HG03095 (cell line): ENCODE measurements around the gene MAP3K1.
"Not testable (repeated sequence)": the region's sequence is repeated elsewhere in the genome, so short reads cannot be mapped to it uniquely, and the experiment has no call there.

Source experiments
- ATAC-seq: cut with Tn5 transposase; IDR thresholded peaks from one replicate; pipeline ENCODE4 v1.9.1; 2021; ENCODE audit warnings: moderate library complexity; ENCODE audit not compliant: unreplicated experiment

Gene MAP3K1

DNA sequence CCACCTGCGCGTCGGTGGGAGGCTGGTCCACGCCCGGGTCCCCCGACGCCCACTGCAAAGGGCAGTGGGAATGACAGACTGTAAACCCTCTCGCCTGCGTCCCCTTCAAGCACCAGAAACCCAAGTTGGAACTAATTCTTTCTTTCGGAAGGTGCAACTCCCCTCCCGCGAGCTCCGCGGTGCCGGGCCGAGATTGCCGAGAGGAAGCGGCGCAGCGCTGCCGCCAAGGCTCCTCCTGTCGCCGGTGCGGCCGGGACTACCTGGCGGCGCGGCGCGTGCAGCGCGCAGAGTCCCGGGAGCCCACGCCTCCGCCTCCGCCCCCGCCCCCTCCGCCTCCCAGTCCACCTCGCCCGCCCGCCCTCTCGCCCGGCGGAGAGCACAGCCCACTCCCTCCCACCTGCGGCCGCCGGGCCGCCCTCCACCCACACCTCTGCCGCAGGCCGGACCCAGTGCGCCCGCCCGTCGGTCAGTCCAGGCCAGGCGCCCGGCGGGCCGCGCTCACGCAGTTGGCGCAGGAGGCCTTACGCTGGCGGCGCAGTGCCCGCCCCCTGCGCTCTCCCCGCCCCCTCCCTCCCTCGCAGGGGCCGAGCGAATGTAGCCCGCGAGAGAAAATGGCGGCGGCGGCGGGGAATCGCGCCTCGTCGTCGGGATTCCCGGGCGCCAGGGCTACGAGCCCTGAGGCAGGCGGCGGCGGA is at the start of gene MAP3K1:
Gene MAP3K1, plus strand, starts transcription at position 587 of the 695 bp plus-strand sequence. Its CDS starts 25 bp downstream, at position 612.
- peak; percentile 42 for ATAC-seq

DNA sequence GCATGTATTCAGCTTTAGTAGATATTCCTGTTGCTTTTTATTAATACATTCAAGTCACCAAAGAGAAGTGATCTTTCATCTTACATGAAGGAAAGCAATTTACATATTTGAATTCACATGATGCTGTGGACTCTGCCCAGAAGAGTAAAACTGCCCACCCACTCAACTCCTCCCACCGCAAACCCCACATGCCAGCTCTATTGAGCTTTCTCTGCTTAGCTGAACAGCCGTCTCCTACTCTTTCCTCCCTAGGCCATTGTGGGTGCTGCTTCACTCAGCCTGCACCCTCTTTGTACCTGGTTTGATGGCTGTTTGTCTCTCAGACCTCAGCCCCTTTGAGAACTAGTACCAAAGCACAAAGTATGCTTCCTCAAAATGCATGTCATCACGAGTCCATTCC is 48.4 kb upstream of the MAP3K1 start:
- no peak for ATAC-seq

GRCh38 chr5:56769875-56770604 is 45.3 kb upstream of the MAP3K1 start:
- no peak for ATAC-seq

DNA sequence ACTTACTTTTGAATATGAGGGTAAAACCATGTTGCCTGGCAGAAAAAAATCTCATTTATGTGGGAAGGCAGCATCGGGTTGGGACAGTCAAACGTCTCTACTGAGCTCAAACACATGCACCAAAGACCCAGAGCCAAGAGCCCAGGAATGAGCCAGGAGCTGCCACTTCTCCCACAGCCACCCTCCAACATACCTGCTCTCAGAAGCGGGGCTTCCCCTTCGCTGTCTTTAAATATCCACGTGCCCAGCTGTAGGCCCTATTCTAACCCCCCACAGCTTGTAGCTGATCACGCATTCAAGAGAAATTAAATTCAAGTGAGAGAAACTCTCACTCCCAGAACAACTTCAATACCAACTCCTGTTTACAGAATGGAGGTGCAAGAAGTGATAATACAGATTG is 42.6 kb upstream of the MAP3K1 start:
- ATAC-seq = no peak

- ATAC-seq = no peak
Measured at GRCh38 chr5:56774957-56775356, 40.4 kb upstream of the MAP3K1 start.

- not testable (repeated sequence) for ATAC-seq
Measured at GRCh38 chr5:56776212-56776846, 39.0 kb upstream of the MAP3K1 start.

DNA sequence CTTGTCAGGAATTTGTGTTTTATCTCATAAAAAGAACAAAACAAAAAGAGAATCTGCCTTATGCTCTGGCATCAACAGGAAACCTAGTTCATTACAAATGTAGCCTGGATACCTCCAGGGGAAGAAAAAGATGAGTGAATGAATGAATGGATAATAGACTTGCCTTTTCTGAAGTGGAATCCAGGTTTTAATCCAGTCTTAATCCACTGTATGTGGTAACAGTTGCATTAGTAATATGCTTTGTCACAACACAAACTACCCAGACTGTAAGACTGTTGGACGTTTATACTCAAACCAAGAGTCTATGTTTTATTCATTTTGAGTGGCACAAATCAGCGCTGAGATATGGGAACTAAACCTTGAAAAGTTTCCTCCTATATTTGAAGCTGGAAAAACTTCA is 32.1 kb upstream of the MAP3K1 start:
- ATAC-seq = no peak

DNA sequence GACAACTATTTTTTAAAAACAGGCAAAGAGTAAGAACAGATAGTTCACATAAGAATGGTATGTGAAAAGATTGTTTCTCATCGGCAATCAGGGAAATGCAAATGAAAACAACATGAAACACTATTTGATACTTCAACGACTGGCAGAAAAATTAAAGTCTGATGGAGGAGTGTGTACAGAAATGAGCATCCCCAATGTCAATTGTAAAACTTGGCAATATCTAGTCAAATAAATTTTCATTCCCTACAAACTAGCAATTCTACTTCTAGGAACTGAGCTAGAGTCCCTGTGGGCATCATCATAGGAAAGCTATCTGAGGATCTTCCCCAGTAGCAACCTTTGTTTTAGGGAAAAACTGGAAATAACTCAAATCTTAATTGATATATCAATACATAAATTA is 29.0 kb upstream of the MAP3K1 start:
- no peak for ATAC-seq

- ATAC-seq = peak; percentile 70
Measured at GRCh38 chr5:56791396-56791795, 24.0 kb upstream of the MAP3K1 start.

DNA sequence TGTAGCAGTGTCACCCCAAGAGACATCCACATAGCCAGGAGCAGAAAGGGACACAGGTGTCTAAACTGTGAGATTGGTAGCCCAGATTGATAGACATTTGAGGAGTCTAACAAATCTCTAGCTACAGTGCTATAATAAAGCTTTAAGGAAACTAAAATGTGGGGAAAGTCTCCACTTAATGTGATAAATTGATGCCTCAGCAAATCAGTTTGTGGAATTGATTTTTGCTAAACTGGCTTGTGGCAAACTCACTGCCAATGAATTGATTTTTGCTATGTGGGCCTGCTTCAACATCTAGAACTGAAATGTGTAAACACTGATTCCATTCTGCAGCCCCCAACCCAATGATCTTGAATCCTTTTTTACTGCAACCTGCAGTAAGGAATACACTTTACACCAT is 16.8 kb upstream of the MAP3K1 start:
- no peak for ATAC-seq

DNA sequence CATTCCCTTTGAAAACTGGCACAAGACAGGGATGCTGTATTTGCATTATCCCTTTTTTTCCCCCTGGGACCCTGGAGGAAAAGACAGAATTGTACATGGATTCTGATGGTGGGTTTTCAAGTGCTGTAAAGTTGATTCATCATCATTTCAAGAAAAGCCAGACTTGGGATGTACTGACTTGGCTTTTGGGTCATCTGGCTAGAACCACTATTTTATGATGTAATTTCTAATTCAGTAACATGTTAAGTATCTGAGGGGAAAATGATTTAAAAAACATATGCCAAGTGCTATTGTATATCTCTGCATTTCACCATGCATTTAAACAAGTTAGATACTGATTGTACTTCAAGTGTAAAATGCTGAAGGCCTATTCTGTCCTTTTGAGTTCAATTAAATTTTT is 15.2 kb upstream of the MAP3K1 start:
- no peak for ATAC-seq

GRCh38 chr5:56801256-56801655 is 14.1 kb upstream of the MAP3K1 start:
- ATAC-seq = no peak

GRCh38 chr5:56802205-56802604 is 13.1 kb upstream of the MAP3K1 start:
- ATAC-seq = no peak

GRCh38 chr5:56803025-56803424 is 12.3 kb upstream of the MAP3K1 start:
- no peak for ATAC-seq

DNA sequence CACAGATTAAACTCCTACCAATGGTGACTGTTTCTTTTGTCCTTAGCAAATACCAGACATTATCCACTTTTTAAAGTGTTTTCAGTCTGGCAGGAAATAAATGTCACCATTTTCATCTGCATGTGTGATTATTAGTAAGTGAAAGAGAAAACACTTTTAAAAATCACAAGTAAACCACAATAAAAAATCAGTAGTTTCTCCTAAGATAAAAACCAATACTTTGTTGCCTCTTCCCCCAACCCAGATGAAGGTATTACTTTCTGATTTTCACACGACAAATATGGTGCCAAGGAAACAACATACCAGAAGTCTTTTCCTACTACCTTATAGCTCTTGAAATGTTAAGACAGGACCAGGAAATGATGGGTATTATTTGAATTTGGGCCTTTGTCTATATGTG is 11.5 kb upstream of the MAP3K1 start:
- no peak for ATAC-seq

DNA sequence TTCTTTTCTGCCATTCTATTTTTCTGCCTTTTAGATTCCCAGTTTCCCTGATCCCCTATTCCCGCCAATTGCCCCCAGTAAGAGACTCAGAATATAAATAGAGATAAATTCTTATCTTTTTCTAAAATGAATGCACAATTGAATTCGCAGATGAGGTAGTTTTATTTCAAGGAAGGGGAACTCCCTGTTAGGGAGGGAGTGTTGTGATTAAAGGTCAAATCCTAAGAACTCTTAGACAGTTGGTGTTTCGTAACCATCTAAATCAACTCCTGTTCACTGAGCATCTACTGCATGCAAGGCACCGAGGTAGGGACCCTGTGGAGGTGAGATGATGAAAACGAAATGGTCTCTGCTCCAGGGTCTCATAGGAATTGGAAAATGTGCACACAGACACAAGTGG is 7.7 kb upstream of the MAP3K1 start:
- ATAC-seq = no peak

DNA sequence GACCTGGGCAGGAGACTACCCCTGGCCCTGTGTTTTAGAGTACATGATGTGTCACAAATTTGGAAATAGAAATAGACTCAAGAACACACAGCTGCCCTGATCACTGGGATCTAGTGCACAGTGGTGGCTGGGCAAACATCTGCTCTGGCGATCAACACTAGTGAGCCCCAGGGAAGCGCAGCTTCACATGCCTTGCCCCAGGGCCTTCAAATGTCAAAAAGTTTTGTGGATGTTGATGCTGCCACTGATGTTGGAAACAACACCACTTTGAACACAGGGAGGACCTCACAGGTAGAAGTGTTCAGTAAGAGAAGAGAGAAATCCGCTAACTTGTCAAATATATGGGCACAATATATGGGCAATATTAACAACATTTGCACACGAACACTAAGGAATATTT is 7.1 kb upstream of the MAP3K1 start:
- ATAC-seq = no peak

GRCh38 chr5:56810826-56811225 is 4.5 kb upstream of the MAP3K1 start:
- ATAC-seq = no peak

GRCh38 chr5:56812110-56812509 is 3.2 kb upstream of the MAP3K1 start:
- ATAC-seq = no peak

- ATAC-seq = no peak
Measured at GRCh38 chr5:56813302-56813701, 2.0 kb upstream of the MAP3K1 start.

DNA sequence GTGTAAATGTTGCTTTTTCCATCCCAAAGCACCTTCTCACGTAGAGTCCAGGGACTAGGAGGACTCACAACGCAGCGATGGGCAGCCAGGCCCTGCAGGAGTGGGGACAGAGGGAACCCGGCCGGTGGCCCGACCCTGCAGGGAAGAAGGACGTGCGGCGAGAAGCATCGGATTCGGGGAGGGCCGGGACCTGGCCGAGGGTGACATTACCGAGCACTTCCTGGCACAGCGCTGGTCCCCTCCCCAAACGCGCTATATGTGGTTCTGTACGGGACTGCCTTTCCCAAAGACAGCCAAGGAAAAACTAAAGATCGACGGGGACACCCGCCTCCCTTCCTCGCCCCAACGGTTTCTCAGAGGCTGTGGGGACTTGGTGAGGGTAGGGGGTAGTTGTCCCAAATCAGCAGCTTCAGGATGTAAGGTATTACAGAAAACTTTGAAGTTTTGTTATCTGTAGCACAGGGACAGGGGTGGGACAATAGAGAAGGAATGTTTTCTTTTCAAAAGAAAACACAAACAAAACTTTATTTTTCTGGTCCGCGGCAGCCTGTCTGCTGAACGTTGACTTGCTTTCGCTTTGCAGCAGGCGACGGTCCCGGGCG is 887 bp upstream of the MAP3K1 start:
- no peak for ATAC-seq
